GM10266 (cell line): Measurements from ENCODE around the gene SMG7.

Experiments
- DNase-seq: peaks from one replicate; pipeline ENCODE4 v3.0.0; 2012; ENCODE audit errors: extremely low spot score
- CTCF ChIP-seq: IDR thresholded peaks from 2 replicates; pipeline ENCODE4 v1.5.1; 2012; ENCODE audit warnings: mild to moderate bottlenecking, low read depth; ENCODE audit not compliant: control insufficient read depth, insufficient read depth; ENCODE audit errors: missing control alignments

Gene SMG7

GRCh38 chr1:183596500-183596899 is 124.2 kb downstream of the SMG7 start:
- no peak for TF ChIP-seq CTCF
- no peak for DNase-seq

GRCh38 chr1:183597656-183598347 is 125.5 kb downstream of the SMG7 start:
- no peak for TF ChIP-seq CTCF
- no peak for DNase-seq

- no peak for TF ChIP-seq CTCF
- DNase-seq: no peak
Measured at GRCh38 chr1:183598386-183598785, 126.1 kb downstream of the SMG7 start.

GRCh38 chr1:183600136-183600535 is 127.8 kb downstream of the SMG7 start:
- TF ChIP-seq CTCF: no peak
- DNase-seq: no peak

GRCh38 chr1:183600634-183601033 is 128.3 kb downstream of the SMG7 start:
- DNase-seq: no peak
- no peak for TF ChIP-seq CTCF

GRCh38 chr1:183602510-183602909 is 130.2 kb downstream of the SMG7 start:
- TF ChIP-seq CTCF: no peak
- no peak for DNase-seq
